Progenitor cell of endocrine pancreas (in vitro differentiated cells): ENCODE data around the gene PATZ1. TPM values are rescaled to one million over a fixed set of nuclear protein-coding genes. Genes with fewer than 3 reads are reported as not detected.

ENCODE experiments used
- DNase-seq: peaks from one replicate; pipeline ENCODE4 v3.0.0; 2021; ENCODE audit warnings: low spot score; ENCODE audit not compliant: unreplicated experiment
- H3K27ac Mint-ChIP-seq: 2 replicates; pipeline ENCODE4 v1.8.0; 2021; ENCODE audit warnings: mild to moderate bottlenecking, moderate library complexity, mixed read lengths
- H3K27me3 Mint-ChIP-seq: 2 replicates; pipeline ENCODE4 v1.8.0; 2021; ENCODE audit warnings: mixed read lengths
- H3K36me3 Mint-ChIP-seq: 2 replicates; pipeline ENCODE4 v1.8.0; 2022; ENCODE audit warnings: mixed read lengths; ENCODE audit not compliant: insufficient read depth
- H3K4me1 Mint-ChIP-seq: 2 replicates; pipeline ENCODE4 v1.8.0; 2021; ENCODE audit warnings: low read depth, mixed read lengths
- H3K4me3 Mint-ChIP-seq: 2 replicates; pipeline ENCODE4 v1.8.0; 2021; ENCODE audit warnings: low read depth, mild to moderate bottlenecking, moderate library complexity, mixed read lengths
- H3K9me3 Mint-ChIP-seq: 2 replicates; pipeline ENCODE4 v1.8.0; 2021; ENCODE audit warnings: low read depth, mixed read lengths
- CTCF ChIP-seq: fragments of 200-600 bp; sonication (generic); IDR thresholded peaks from one replicate; pipeline ENCODE4 v1.5.0; 2021; ENCODE audit warnings: antibody characterized with exemption, mild to moderate bottlenecking; ENCODE audit not compliant: unreplicated experiment
- total RNA-seq: library from RNA; stranded (reverse); gene quantifications from 2 replicates; pipeline ENCODE4 v1.2.1, GENCODE V29; 2021

PATZ1 gene
- total RNA-seq, 1 donor from 2014 or later, result 93.6 TPM

GRCh38 chr22:31313366-31314147 is 32.6 kb downstream of the PATZ1 start:
- peak; percentile 44 for DNase-seq
- peaks cover 5% of the 10 kb centered on the region for H3K4me1 Mint-ChIP-seq
- H3K27me3 Mint-ChIP-seq, result no peaks in the 10 kb centered on the region
- H3K9me3 Mint-ChIP-seq, result peaks cover 15% of the 10 kb centered on the region
- H3K36me3 Mint-ChIP-seq, result peaks cover 12% of the 10 kb centered on the region
- H3K27ac Mint-ChIP-seq, result peak overlapping the region; percentile 90
- peak; percentile 83 for TF ChIP-seq CTCF
- no peak overlapping the region for H3K4me3 Mint-ChIP-seq

GRCh38 chr22:31308181-31308580 is 38.0 kb downstream of the PATZ1 start:
- H3K4me3 Mint-ChIP-seq, result no peak overlapping the region
- H3K27ac Mint-ChIP-seq, result no peak overlapping the region
- TF ChIP-seq CTCF, result no peak
- no peaks in the 10 kb centered on the region for H3K9me3 Mint-ChIP-seq
- no peaks in the 10 kb centered on the region for H3K4me1 Mint-ChIP-seq
- no peaks in the 10 kb centered on the region for H3K36me3 Mint-ChIP-seq
- DNase-seq, result no peak
- peaks cover 3% of the 10 kb centered on the region for H3K27me3 Mint-ChIP-seq

GRCh38 chr22:31305194-31305593 is 41.0 kb downstream of the PATZ1 start:
- no peak for TF ChIP-seq CTCF
- Mint-ChIP-seq H3K4me3 (no peak overlapping the region), H3K27me3 (peaks cover 12% of the 10 kb centered on the region), H3K4me1 (no peaks in the 10 kb centered on the region), H3K27ac (no peak overlapping the region), H3K36me3 (no peaks in the 10 kb centered on the region), H3K9me3 (no peaks in the 10 kb centered on the region)
- no peak for DNase-seq

GRCh38 chr22:31302537-31302936 is 43.6 kb downstream of the PATZ1 start:
- Mint-ChIP-seq H3K4me1 (no peaks in the 10 kb centered on the region), H3K36me3 (no peaks in the 10 kb centered on the region), H3K4me3 (no peak overlapping the region), H3K9me3 (no peaks in the 10 kb centered on the region), H3K27ac (no peak overlapping the region), H3K27me3 (peaks cover 15% of the 10 kb centered on the region)
- no peak for TF ChIP-seq CTCF
- no peak for DNase-seq

GRCh38 chr22:31302006-31302405 is 44.1 kb downstream of the PATZ1 start:
- Mint-ChIP-seq H3K27ac (no peak overlapping the region), H3K4me3 (no peak overlapping the region), H3K4me1 (no peaks in the 10 kb centered on the region), H3K36me3 (no peaks in the 10 kb centered on the region), H3K9me3 (no peaks in the 10 kb centered on the region), H3K27me3 (peaks cover 15% of the 10 kb centered on the region)
- no peak for DNase-seq
- no peak for TF ChIP-seq CTCF
